Caco-2 (cell line): ENCODE results near the gene NABP1. TPM values are rescaled to one million over a fixed set of nuclear protein-coding genes. Genes with fewer than 3 reads are reported as not detected.
A peak's percentile ranks its signal among the peaks of the same experiment; 100 is the strongest.
"Not testable (repeated sequence)": the region's sequence is repeated elsewhere in the genome, so short reads cannot be mapped to it uniquely, and the experiment has no call there.

Experiments used
- BruUV-seq: library from RNA; stranded (reverse); fragments of 400-500 nt; replicated peaks from 2 replicates; lab custom pipeline; 2021; lab: Mats Ljungman, UMichigan
- CTCF ChIA-PET: fragments of 300-600 bp; sonication (Branson Sonifier 250); formaldehyde crosslinking; loops from one replicate; lab custom pipeline; 2022; ENCODE audit warnings: antibody characterized with exemption; lab: Charles Lee
- POLR2A ChIA-PET: fragments of 300-600 bp; sonication (Branson Sonifier 250); formaldehyde crosslinking; loops from one replicate; lab custom pipeline; 2022; ENCODE audit warnings: antibody characterized with exemption; lab: Charles Lee
- DNase-seq, 2 experiments: peaks; one replicate each; pipeline versions ENCODE4 v3.0.0 to v3.0.0-alpha.2; 2020 to 2022
- H3K27me3 ChIP-seq: replicated peaks from 2 replicates; pipeline ENCODE4 v1.6.0; 2011; ENCODE audit warnings: low read length; ENCODE audit not compliant: control insufficient read depth, insufficient read depth
- H3K36me3 ChIP-seq: 2 replicates; pipeline ENCODE4 v1.5.1; 2011; ENCODE audit warnings: low read length; ENCODE audit not compliant: control insufficient read depth, insufficient read depth
- H3K4me1 ChIP-seq: fragments of 250-450 bp; sonication (Bioruptor Pico); 2 replicates; pipeline ENCODE4 v1.5.1; 2020; ENCODE audit warnings: mild to moderate bottlenecking
- H3K4me3 ChIP-seq: 2 replicates; pipeline ENCODE4 v1.5.1; 2011; ENCODE audit warnings: low read depth, mild to moderate bottlenecking, control low read depth, low read length
- H3K9me3 ChIP-seq: fragments of 250-450 bp; sonication (Bioruptor Pico); 2 replicates; pipeline ENCODE4 v1.5.1; 2020; ENCODE audit warnings: mild to moderate bottlenecking, moderate library complexity
- H3K27ac Mint-ChIP-seq: one replicate; pipeline ENCODE4 v1.8.0; 2022; ENCODE audit warnings: mixed read lengths; ENCODE audit not compliant: unreplicated experiment
- H3K27me3 Mint-ChIP-seq: one replicate; pipeline ENCODE4 v1.8.0; 2022; ENCODE audit warnings: mixed read lengths; ENCODE audit not compliant: insufficient read depth, unreplicated experiment
- H3K36me3 Mint-ChIP-seq: one replicate; pipeline ENCODE4 v1.8.0; 2022; ENCODE audit warnings: mild to moderate bottlenecking, mixed read lengths; ENCODE audit not compliant: insufficient read depth, unreplicated experiment
- H3K4me1 Mint-ChIP-seq: one replicate; pipeline ENCODE4 v1.8.0; 2022; ENCODE audit warnings: low read depth, mixed read lengths; ENCODE audit not compliant: unreplicated experiment
- H3K4me3 Mint-ChIP-seq: one replicate; pipeline ENCODE4 v1.8.0; 2022; ENCODE audit warnings: mild to moderate bottlenecking, moderate library complexity, mixed read lengths; ENCODE audit not compliant: unreplicated experiment
- H3K9me3 Mint-ChIP-seq: one replicate; pipeline ENCODE4 v1.8.0; 2022; ENCODE audit warnings: mixed read lengths; ENCODE audit not compliant: unreplicated experiment
- CTCF ChIP-seq, 2 experiments: fragments of 200-600 bp in 1 of 2; IDR thresholded peaks; 1 replicate in 1 of 2; 2 replicates in 1 of 2; pipeline versions ENCODE4 v1.5.1 to v1.8.0; 2011 to 2022; ENCODE audit warnings: antibody characterized with exemption in 1 of 2, control low read depth in 1 of 2, inconsistent platforms in 1 of 2, low read depth in 1 of 2, low read length in 1 of 2, mild to moderate bottlenecking in 1 of 2, moderate library complexity in 1 of 2; ENCODE audit not compliant: insufficient read depth in 1 of 2, severe bottlenecking in 1 of 2, unreplicated experiment in 1 of 2
- intact Hi-C: fragments of 100-400 bp; cut with micrococcal nuclease; formaldehyde crosslinking; loops from one replicate; pipeline ENCODE4 v1.10.0; 2022; ENCODE audit not compliant: unreplicated experiment
- total RNA-seq: library from RNA; stranded (reverse); gene quantifications from 2 replicates; pipeline ENCODE4 v1.2.3, GENCODE V29; 2022

The NABP1 gene
- total RNA-seq, 1 experiment from 2014 or later = 89.8 TPM

DNA sequence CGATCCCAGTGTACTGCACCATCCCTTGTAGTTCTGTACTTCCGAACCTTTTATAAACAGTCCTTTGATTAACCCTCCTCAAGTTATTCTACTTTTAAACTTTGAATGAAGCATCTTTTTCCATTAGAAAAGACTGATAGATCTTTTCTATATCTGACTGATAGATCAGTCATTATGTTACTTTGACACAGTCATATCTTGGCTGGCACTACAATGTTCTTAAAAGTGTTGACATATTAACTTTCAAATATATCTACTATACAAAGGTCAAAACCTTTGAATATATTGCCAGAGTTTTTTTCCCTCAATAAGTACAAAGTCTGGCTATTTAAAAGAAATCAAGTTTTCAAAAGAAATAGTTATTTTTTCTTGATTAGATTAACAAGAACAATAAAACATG lies 35.4 kb upstream of the NABP1 start:
- Mint-ChIP-seq H3K9me3 (no peaks in the 10 kb centered on the region), H3K4me3 (no peak overlapping the region), H3K27me3 (no peaks in the 10 kb centered on the region), H3K36me3 (peaks cover 4% of the 10 kb centered on the region), H3K4me1 (peaks cover 58% of the 10 kb centered on the region), H3K27ac (no peak overlapping the region)
- no TSS peak for BruUV-seq
- H3K36me3 ChIP-seq = no peaks in the 10 kb centered on the region
- no peak for TF ChIP-seq CTCF (IDR thresholded peaks at IDR 0.05; ENCODE audit: insufficient read depth in 1 of 2, low read depth in 1 of 2, low read length in 1 of 2, severe bottlenecking in 1 of 2, unreplicated experiment in 1 of 2)
- no peaks in the 10 kb centered on the region for H3K9me3 ChIP-seq
- ChIA-PET CTCF (no interaction called here), POLR2A (no interaction called here)
- intact Hi-C loops = no loop called here
- no peak for DNase-seq
- no peak overlapping the region for H3K4me3 ChIP-seq
- H3K27me3 ChIP-seq = no peaks in the 10 kb centered on the region
- H3K4me1 ChIP-seq = peaks cover 49% of the 10 kb centered on the region

DNA sequence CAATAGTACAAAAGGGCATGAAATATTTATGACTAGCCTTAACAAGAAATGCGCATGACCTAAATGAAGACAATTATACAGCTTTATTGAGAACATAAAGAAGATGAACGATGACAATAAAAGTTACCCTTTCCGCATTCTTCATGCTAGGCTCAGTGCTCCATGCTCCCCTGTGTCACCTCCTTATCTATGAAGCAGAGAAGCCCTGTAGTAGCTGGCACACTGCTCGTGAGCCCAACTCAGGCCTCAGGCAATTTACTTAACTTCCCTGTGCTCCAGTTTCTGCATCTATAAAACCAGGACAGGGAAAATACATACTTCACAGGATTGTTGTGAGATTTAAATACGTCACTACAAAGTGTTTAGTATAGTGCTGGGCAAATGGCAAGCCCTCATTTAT lies 34.5 kb upstream of the NABP1 start:
- H3K9me3 Mint-ChIP-seq = no peaks in the 10 kb centered on the region
- TF ChIP-seq CTCF (IDR thresholded peaks at IDR 0.05; ENCODE audit: insufficient read depth in 1 of 2, low read depth in 1 of 2, low read length in 1 of 2, severe bottlenecking in 1 of 2, unreplicated experiment in 1 of 2) = no peak

GRCh38 chr2:191644613-191645012 lies 33.3 kb upstream of the NABP1 start:
- H3K4me1 Mint-ChIP-seq = peaks cover 45% of the 10 kb centered on the region
- H3K9me3 ChIP-seq, BruUV-seq, H3K27ac Mint-ChIP-seq, intact Hi-C loops, DNase-seq, CTCF ChIA-PET, H3K4me3 Mint-ChIP-seq, H3K27me3 Mint-ChIP-seq, H3K36me3 ChIP-seq, H3K27me3 ChIP-seq, H3K36me3 Mint-ChIP-seq, H3K9me3 Mint-ChIP-seq, H3K4me3 ChIP-seq: not testable (repeated sequence)
- peaks cover 33% of the 10 kb centered on the region for H3K4me1 ChIP-seq
- POLR2A ChIA-PET = interaction anchor here (1.3 kb wide), 1 partner anchor 33 kb away, joined by 6 read pairs; the partner anchor contains the start of gene NABP1

More for the DNA sequence above, 34.5 kb upstream of the NABP1 start:
- H3K27me3 Mint-ChIP-seq = no peaks in the 10 kb centered on the region
- no TSS peak for BruUV-seq
- DNase-seq = peak in 1 of 2 experiments; percentile 39
- ChIA-PET CTCF (no interaction called here), POLR2A (interaction anchor here (1.3 kb wide), 1 partner anchor 34 kb away, joined by 6 read pairs; the partner anchor contains the start of gene NABP1)
- H3K27ac Mint-ChIP-seq = no peak overlapping the region
- H3K4me3 Mint-ChIP-seq = no peak overlapping the region
- peaks cover 50% of the 10 kb centered on the region for H3K4me1 Mint-ChIP-seq
- no peaks in the 10 kb centered on the region for H3K36me3 Mint-ChIP-seq
- no peaks in the 10 kb centered on the region for H3K27me3 ChIP-seq
- H3K4me3 ChIP-seq = no peak overlapping the region
- H3K4me1 ChIP-seq = peaks cover 42% of the 10 kb centered on the region
- intact Hi-C loops = no loop called here
- H3K36me3 ChIP-seq = no peaks in the 10 kb centered on the region
- H3K9me3 ChIP-seq = no peaks in the 10 kb centered on the region

DNA sequence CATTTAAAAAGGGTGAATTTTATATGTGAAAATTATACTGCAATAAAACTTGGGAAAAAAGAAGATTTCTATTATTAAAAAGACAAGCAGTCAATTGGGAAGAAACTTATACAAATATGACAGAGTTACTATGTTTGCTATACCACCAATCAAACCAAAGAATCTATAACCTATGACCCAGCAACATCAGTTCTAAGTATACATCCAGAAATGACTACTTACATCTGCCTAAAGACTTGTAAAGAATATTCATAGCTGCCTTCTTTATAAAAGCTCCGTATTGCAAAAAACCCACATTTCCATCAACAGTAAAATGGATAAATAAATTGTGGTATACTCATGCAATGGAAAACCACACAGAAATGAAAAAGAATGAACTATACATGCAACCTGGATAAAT lies 32.9 kb upstream of the NABP1 start:
- H3K36me3 Mint-ChIP-seq = no peaks in the 10 kb centered on the region
- no peaks in the 10 kb centered on the region for H3K27me3 Mint-ChIP-seq
- CTCF ChIA-PET = no interaction called here
- peaks cover 45% of the 10 kb centered on the region for H3K4me1 Mint-ChIP-seq
- H3K4me3 Mint-ChIP-seq = no peak overlapping the region
- no peak for DNase-seq
- intact Hi-C loops = no loop called here
- no peaks in the 10 kb centered on the region for H3K27me3 ChIP-seq
- no peaks in the 10 kb centered on the region for H3K9me3 ChIP-seq
- no peak overlapping the region for H3K27ac Mint-ChIP-seq
- no peaks in the 10 kb centered on the region for H3K9me3 Mint-ChIP-seq
- peaks cover 33% of the 10 kb centered on the region for H3K4me1 ChIP-seq
- TF ChIP-seq CTCF (IDR thresholded peaks at IDR 0.05; ENCODE audit: insufficient read depth in 1 of 2, low read depth in 1 of 2, low read length in 1 of 2, severe bottlenecking in 1 of 2, unreplicated experiment in 1 of 2) = no peak
- H3K4me3 ChIP-seq = no peak overlapping the region
- BruUV-seq = no TSS peak
- POLR2A ChIA-PET = no interaction called here
- H3K36me3 ChIP-seq = no peaks in the 10 kb centered on the region
